Stimulated activated naive CD4-positive, alpha-beta T cell (primary cell): ENCODE results near the gene GBP6.
"Not testable (repeated sequence)": the region's sequence is repeated elsewhere in the genome, so short reads cannot be mapped to it uniquely, and the experiment has no call there.

Experiments
- DNase-seq, 6 experiments: peaks; one replicate each; lab custom pipeline; 2025; lab: John Stamatoyannopoulos, UW

GBP6 gene

DNA sequence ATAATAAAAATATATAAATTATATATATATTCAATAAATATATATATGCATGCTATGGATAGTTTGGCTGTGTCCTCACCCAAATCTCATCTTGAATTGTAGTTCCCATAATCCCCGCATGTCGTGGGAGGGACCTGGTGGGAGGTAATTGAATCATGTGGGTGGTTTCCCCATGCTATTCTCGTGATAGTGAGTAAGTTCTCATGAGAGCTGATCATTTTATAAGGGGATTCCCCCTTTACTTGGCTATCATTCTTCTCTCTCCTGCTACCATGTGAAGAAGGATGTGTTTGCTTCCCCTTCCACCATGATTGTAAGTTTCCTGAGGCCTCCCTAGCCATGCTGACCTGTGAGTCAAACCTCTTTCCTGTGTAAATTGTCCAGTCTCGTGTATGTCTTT, 10.0 kb downstream of the GBP6 start:
- not testable (repeated sequence) for DNase-seq

DNA sequence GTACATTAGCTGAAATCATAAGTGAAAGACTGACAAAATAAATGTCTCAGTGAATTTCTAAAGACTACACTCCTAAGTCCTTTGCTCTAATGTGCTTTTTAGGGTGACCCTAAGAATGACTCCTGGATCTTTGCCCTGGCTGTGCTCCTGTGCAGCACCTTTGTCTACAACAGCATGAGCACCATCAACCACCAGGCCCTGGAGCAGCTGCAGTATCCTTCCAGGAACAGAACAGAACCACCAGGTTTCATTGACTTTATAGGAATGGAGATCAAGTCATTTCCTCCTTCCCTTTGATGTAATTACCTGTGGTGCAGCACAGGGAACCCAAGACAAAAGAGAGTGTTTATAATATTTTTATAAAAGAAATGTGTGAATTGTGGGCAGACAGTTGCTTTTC, 14.1 kb downstream of the GBP6 start:
- no peak for DNase-seq

DNA sequence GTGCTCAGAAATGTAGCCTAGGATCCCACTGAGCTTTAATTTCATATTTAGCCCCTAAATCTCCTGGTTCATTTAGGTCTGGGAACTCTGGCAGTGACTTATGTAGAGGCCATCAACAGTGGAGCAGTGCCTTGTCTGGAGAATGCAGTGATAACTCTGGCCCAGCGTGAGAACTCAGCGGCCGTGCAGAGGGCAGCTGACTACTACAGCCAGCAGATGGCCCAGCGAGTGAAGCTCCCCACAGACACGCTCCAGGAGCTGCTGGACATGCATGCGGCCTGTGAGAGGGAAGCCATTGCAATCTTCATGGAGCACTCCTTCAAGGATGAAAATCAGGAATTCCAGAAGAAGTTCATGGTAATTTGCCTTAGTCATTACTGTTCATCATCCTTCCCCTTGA, 17.8 kb downstream of the GBP6 start:
- no peak for DNase-seq

DNA sequence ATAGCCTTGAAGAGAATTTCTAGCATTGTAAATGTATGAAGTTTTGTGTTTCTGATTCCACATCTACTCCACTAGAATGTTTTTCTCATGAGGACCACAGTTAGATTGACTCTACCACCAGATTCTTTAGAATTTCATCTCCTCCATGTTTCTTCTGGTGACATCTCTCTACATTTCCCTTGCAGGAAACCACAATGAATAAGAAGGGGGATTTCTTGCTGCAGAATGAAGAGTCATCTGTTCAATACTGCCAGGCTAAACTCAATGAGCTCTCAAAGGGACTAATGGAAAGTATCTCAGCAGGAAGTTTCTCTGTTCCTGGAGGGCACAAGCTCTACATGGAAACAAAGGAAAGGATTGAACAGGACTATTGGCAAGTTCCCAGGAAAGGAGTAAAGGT, 18.6 kb downstream of the GBP6 start:
- no peak for DNase-seq

DNA sequence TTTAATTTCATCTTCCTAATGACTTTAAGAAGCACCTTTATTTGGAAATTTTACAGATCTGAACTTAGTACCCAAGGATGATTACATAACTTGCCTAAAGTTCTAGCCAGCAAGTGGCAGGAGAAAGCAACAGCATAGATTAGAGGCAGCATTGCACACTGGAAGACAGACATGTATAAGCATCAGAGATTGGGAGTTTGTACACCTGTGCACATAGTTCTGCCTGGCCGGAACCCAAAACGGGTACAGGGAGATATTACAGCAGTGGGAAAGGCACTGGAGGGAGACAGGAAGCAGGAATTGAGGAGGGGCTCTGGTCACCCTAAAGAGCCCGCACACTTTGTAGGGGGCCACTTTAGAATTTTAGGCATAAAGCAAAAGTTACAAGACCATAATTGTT, 19.3 kb downstream of the GBP6 start:
- no peak for DNase-seq

DNA sequence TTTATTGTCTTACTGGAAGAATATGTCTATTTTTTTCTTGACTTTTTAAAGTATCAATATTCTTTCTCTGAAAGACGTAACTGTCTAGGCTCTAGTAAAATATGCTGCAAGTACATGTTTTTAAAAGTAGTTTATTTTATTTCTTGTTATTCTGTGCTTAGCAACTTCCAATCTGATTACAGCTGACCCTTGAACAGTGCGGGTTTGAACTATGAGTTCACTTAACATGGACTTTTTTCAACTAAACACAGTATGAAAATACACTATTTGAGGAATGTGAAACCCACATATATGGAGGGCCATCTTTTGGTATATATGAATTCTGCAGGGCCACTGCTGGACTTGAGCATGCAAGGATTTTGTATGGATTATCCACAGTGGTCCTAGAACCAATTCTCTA, 26.8 kb downstream of the GBP6 start:
- DNase-seq = no peak

DNA sequence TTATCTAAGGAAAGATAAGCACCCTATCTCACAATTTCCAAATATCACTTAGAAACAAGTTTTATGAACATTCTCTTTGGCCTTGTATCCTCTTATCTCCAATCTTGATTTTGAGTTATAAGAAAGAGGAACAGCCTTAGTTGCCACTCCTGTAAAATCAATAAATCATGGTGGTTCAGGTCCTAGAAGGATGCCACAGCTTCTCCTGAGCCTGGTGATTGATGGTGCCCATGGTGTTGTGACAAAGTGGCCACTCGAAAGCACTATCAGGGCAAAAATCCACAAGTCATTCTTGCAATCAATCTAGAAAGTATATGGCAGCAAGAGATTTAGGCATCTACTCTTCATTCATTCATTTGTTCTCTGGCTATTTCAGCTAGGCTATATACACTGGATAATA, 27.8 kb downstream of the GBP6 start:
- no peak for DNase-seq

DNA sequence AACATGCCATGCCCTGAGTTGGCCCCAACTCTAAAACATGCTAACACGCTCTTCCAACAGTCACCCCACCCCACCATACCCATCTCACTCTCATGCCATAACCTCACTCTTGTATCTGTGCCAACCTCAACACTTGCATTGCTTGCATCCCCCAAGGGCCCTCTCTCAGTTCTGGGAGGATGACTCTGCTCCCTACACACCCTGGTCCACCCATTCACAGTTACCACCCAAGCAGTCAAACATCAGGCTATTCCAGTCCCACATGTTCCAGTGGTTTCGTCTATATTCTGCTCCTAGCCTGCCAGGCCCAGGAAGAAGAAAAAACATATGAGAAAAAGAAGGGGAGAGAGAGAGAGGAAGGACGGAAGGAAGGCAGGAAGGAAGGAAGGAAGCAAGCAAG, 31.0 kb downstream of the GBP6 start:
- no peak for DNase-seq

DNA sequence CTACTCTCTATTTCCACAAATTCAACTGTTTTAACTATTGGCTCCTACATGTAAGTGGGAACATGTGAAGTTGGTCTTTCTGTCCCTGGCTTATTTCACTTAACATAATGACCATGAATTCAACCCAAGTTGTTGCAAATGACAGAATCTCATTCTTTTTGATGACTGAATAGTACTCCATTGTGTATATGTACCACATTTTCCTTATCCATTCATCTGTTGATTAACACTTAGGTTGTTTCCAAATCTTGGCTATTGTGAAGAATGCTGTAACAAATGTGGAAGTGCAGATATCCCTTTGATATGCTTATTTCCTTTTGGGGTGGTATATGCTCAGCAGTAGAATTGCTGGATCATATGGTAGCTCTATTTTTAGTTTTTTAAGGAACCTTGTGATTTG, 33.0 kb downstream of the GBP6 start:
- DNase-seq = no peak

DNA sequence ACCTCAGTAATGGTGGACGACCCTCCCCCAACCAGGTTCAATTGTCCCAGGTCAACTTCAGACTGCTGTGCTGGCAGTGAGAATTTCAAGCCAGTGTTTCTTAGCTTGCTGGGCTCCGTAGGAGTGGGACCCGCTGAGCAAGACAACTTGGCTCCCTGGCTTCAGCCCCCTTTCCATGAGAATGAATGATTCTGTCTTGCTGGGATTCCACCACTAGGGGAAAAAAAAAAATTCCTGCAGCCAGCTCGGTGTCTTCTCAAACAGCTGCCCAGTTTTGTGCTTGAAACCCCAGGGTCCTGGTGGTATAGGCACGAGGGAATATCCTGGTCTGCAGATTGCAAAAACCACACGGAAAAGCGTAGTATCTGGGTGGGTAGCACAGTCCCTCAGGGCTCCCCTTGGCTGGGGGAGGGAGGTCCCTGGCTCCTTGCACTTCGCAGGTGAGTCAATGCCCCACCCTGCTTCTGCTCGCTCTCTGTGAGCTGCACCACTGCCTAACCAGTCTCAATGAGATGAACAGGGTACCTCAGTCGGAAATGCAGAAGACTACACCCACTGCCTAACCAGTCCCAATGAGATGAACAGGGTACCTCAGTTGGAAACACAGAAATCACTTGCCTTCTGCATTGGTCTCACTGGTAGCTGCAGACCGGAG, 41.5 kb downstream of the GBP6 start:
- no peak for DNase-seq

DNA sequence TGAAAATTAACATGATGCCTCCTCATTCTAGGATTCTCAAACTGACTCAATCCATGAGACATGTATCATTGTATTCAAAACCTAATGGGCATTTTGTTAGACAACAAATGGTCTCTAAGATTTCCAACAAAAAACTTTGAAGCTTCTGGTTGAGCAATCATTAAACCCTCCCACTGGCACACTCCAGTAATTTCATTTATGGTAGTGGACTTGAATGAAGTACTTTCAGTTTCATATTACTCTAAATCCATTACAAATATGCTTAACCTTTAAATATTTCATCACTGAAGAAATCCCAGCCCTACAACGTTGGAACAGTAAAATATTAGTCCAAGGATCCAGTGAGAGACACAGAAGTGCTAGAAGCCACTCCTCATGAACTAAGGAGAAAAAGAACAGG, 43.5 kb downstream of the GBP6 start:
- no peak for DNase-seq

DNA sequence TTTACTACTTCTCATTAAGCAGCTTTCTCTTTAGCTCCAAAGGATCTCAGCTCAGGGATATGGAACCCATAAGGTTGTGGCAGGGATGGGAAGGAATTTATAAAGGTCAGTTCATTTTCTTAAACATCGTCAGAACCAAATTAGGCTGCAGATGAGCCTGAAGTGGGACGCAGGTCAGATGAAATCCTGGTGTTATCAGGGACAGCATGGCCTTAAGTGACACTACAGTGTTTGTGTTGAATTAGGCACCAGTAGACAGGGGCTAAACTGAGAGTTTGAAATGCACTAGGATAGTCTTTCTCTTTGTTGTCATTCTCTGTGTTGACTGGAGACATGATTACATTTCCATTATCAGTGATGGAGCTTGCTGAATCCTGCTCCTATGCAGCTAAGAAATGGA, 43.9 kb downstream of the GBP6 start:
- not testable (repeated sequence) for DNase-seq

DNA sequence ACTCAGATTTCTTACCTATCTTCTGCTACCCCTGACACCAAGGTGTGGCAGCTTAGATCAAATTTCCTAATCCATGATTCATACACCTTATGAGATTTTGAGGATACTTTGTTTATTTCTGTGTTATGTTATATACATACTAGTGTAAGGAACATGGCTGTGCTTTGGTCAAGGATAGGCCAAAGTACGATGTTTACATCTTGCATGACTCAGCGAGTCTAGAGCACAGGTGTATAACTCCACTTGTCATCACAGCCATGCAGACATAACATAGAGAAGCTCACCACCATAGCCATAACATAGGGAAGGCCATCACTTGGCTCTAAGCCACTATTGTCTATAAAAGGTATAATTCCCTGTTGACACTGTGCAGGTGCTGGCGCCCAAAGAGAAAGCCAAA, 61.2 kb downstream of the GBP6 start:
- DNase-seq = no peak

DNA sequence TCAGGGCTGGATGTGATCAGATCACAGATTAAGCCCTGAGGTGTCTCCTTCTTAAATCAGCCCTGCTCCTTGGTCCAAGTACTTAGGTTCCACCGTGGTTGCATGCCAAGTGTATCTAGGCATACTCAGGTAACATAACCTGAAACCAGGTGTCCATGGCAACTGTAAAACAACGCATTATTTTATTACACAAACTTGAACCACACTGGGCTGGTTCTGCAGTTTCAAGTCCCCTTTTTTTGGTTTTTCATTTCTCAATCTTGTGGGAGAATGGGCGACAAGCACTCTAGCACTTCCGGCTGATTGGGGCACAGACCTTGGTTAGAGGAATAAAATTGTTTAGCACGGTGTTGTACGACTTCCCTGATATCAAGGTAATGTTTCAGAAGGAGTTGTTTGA, 65.2 kb downstream of the GBP6 start:
- no peak for DNase-seq

DNA sequence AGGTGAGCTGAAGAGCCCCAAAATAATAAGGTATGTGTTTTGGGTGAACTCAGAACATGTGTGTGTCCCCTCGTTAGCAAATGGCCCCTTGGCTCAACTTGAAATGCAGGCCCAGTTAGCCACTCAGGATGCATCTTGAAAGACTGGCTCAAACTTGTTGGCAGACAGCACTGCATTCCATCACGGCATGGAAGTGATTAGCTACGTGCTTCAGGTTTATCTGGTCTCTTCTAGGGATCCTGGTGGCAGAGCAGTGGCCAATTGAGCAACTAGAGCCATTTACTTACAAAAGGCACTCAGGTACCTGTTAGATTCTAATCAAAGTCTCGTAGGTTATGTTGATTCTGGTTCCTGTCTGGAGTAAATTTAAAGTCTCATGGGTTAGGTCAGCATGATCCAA, 65.8 kb downstream of the GBP6 start:
- not testable (repeated sequence) for DNase-seq

DNA sequence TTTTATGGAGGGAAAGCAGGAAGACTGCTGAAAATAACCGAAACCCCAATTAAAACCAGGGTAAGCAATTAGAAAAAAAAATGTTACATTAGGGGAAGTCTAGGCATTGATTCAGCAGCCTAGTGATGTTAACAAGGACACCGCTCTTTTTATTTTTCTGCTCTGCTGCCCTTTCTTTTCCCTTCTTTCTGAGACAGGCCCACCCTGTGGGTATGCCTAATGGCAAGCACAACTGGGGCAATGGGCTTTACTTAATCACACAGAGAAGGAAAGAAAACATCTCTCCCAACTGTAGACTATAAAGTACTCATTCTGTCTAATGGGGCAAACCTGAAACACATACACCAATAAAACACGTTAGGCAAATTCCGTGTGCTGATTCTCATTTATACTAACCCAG, 69.6 kb downstream of the GBP6 start:
- no peak for DNase-seq

DNA sequence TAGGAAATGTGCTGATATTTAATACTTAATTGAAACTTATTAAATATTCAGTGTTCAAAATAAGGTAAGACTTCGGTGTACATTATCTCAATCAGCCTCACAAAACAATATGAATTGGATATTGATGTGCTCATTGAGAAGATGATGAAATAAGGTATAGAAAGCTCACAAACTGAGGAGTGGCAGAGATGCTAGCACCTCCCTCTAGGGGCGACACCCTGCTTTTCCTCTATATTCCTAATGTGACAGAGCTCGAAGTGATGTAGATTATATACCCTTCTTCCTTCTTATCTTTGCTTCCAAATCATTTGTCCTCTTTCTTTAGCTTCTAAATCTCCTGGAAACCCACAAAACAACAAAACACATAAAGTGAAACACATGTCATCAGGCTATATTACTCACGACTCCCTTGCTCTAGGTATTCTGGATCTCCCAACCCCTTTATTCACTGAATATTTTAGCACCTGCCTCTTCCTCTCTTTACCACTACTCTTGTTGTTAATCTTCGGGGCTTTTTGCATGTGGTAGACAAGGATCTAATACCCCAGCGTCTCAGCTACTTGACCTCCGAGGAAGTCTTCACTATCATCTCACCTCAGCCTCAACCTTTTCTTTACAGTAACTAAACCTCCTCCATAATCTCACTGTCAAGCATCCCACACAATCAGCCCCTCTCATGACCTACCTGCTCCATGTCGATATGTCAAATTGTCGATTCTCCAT, 70.4 kb downstream of the GBP6 start:
- DNase-seq = not testable (repeated sequence)
